ENCODE data around the gene ANLN.
"Not testable (repeated sequence)": the region's sequence is repeated elsewhere in the genome, so short reads cannot be mapped to it uniquely, and the experiment has no call there.

ANLN gene

DNA sequence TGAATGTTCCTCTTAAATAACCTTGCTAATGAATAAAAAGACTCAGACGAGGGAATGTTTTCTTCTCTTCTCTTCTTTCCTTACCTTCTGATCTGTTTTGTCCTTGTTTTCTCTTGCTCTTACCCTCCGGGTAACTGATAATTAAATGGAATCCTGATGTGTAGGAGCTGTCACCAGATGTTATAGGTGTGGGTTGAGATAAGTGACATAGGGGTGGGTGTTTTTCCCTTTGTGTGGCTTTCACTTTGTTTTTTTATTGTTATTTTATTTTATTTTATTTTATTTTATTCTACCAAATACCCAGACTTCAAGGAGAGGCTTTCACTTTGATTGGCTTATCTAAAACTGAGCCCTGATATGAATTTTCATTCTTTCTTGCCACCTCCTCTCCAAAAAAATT lies 25.5 kb downstream of the ANLN start:
- no peak for DNase-seq

DNA sequence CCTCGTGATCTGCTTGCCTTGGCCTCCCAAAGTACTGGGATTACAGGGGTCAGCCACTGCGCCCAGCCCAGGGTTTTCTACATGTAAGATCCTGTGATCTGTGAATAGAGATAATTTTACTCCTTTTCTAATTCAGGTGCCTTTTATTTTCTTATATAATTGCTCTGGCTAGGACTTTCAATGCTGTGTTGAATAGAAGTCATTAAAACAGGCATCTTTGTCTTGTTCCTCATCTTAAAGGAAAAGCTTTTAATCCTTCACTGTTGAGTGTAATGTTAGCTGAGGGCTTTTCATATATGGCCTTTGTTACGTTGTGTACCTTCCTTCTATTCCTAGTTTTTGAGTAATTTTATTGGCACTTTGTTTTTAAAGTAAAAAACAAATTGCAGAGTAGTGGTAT lies 26.6 kb downstream of the ANLN start:
- no peak for DNase-seq

DNA sequence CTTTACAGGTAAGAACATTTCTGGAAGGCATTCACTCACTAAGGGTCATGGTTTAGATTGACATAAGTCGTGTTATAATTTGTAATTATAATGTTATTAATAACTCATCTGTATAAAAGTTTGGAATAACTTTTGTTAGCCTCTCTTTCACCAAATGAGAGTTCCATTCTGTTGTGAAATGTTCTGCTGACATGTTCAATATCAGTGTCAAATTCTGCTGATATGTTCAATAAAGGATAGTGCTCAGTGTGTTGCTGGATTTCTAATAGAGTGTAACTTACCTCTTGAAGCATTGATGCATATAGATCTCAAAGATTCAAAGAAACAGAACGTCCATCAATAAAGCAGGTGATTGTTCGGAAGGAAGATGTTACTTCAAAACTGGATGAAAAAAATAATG lies 30.6 kb downstream of the ANLN start:
- DNase-seq: no peak

DNA sequence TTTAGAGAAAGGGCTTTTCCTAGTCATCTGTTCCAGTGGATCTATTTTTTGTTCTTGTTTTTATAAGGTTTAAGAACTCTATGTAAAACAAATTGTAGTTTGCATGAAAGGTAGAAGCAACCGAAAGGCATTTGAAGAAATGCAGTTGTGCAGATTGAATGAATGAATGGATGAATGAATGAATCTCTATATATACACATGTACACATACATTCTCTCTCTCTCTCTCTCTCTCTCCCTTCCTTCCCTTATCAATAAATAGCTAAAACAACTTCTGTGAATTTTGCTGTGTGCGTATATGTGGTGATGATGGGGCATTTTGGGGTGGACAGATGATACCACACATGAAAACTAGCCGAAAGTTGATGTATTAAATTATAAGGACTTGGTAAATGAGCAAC lies 32.4 kb downstream of the ANLN start:
- DNase-seq: no peak

DNA sequence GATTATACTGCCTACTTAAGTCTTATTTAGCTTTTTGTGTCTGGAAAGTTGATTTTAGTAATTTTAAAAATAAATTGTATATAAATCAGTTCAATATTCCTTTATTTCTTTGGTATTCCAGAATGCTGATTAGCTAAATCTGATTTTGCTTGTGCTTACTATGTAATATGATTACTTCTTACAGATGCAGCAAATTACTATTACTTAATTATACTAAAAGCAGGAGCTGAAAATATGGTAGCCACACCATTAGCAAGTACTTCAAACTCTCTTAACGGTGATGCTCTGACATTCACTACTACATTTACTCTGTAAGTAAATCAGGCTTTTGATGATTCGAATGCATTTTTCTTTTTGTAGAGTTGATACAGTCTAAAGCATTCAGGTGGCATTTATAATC lies 34.0 kb downstream of the ANLN start:
- DNase-seq: no peak

DNA sequence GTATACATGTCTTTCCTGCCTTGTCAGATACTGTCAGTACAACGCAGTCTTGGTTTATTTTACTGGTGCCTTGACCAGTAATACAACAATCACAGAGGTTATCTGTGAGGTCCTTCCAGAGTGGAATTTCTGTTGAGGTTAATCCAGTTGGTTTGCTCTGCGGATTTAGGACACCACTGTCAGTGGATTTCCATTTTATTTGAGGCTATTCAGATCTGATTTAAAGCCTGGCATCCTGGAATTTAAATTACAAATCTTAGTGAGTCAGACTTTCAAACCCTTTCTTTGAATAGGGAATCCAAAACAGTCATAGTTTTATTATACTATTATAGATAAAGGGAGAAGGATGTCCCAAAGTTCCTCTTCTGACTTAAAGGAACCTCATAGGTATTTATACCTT lies 40.5 kb downstream of the ANLN start:
- DNase-seq: no peak

DNA sequence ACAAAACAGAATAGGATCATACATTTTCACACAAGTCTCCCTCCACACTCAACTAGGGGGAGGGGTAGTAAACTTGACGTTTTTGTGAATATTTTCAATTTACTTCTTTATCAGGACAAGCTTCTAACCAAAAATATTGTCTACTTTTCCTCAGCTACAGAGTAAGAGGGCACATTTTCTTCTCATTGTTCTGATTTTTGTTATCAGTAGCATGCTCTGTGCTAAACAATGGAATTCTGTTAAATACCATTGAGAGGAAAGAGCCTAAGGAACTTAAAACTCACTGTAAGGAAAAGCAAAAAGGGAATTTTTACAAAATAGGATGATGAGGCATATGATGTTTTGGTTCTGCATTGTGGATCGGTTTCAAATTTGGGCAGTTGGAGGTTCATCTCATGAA lies 41.2 kb downstream of the ANLN start:
- DNase-seq: no peak

DNA sequence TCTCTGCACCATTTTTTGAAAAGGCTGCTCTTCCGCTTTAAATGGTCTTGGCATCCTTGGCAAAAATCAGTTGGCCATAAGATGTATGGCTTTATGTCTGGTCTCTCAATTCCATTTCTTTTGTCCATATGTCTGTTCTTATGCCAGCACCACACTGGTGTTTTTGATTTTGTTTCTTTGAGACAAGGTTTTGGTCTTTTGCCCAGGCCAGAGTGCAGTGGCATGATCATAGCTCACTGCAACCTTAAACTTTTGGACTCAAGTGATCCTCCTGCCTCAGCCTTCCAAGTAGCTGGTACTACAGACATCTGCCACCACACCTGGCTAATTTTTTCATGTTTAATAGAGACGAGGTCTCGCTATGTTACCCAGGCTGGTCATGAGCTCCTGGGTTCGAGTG lies 48.5 kb downstream of the ANLN start:
- no peak for DNase-seq

DNA sequence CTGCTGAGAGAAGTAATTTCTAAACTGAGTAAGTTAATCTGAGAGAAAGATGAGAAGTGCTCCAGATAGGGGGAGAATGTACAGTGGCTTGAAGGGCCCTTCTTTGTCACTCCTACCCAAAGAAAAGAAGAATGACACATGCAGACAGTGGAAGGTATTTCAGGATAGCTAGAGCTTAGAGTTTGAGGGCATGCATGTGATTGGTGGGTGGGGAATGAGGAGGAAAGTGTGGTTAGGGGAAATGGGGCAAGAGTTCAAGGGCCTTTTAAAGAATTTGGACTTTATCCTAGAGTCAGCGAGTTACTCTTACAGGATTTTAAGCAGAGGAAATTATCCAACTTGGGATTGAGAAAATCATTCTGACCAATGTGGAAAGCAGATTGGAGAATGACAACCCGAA lies 50.0 kb downstream of the ANLN start:
- DNase-seq: peak; percentile 21

DNA sequence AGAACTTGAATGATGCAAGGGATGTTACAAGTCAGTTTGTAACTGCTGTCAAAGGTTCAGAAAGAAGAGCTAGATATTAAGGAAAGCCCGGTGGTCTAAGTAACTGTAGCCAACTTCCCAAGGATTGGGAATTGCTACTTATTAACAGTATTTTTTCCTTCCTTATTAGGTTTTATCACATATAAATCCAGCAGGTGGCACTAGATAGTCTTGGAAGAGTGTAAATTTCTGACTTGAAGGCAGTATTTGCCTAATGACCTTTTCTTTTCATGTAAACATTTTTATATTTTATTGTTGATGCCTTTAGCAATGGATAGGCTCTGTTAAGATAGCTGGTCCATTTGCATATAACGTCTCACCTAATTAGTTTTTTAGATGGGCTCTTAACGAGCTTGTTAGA lies 51.2 kb downstream of the ANLN start:
- DNase-seq: peak; percentile 39

DNA sequence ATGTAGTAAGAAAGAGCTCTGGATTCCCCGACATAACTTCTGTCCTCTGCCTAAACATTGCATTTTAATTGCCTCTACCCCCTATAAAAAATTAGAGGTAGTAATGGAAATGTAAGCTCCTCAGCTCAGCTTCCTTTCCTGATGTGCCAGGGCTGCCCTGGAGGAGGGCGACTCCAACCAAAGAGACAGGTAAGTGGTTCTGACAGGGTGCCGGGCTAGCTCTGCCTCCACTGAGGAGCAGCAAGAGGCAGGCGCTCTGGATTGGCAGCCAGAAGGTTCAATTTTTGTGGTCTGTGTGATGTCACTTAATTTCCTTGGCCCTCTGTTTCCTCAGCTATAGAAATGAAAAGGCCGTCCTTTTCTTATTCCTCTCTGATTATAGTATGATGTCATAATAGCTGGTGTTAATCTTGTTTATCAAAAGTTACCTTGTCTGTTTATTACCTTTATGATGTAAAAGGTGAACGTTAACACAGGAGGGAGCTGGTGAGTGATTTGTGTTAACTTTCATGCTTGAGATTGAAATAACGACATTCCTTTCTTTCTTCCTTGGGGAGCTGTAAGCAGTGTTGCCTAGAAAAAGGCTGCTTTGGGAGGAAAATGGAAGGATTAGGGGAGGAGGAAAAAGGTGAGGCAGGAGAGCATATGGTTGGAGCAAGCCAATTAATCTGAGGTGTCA lies 51.8 kb downstream of the ANLN start:
- DNase-seq: no peak

DNA sequence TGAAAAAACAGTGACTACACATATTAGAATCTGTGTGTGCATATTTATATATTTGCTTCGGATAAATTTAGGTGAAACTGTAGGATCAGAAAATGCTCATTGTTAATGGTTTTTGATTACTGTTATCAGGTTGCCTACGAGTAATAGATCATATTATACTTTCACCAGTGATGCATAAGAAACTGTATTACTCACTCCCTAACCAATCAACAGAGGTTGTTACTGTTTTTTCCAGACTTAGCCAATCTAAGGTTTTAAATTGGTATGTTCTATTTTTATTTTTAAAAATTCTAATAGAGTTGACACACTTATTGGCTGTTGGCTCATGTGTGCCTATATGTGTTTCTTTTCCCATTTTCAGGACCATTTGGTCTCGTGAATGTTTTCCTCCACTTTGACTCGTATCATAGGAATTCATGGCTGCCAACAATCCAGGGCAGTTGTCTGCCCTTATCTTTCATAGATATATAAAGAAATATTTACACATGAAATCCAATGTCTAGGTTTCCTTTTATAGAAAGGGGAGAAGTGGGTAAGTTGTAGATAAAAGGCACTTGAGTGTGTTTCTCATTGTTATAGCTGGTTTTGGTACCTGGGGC lies 59.2 kb downstream of the ANLN start:
- DNase-seq: peak; percentile 46

DNA sequence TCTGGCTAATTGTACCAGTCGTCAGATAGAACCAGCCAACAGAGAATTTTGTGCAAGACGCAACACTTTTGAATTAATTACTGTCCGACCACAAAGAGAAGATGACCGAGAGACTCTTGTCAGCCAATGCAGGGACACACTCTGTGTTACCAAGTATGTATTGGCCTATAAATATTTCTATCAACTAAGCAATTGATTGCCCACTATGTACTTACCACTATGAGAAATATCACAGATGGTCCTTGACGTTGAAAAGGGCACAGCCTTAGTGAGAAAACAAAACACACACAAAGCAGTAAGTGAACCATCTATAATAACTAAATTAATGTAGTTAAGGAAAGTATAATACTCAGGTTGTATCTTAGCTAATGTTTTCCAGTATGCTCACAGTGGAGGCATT lies 60.0 kb downstream of the ANLN start:
- no peak for DNase-seq

DNA sequence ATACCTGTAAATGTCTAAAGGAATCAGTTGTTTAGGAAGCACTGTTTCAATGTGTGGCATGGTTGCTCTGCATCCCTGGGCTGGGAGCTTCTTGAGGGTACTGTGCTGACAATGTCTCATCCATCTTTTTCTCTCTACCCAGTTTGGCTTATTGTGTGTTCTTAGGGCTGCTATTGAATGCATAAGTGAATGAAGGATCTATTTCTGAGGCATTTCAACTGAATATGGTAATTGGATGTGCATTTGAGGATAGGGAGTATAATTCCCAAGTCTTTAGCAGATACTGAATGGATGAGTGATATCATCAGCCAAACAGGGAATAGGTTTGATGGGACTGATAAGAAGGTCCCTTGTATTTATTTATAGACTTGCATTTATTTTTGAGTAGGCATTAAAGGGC lies 64.1 kb downstream of the ANLN start:
- no peak for DNase-seq

DNA sequence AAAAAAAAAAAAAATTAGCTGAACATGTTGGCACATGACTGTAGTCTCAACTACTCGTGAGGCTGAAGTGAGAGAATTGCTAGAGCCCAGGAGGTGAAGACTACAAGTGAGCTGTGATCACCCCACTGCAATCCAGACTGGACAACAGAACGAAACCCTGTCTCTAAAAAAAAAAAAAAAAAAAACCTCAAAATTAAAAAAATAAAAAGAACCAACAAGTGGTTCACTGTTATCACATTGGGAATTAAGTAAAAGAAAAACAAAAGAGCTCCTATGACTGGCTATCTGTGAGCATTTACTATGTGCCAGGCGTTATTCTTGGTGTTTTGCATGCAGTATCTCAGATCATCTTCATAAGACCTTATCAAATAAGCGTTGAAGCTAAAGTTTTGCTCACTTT lies 66.0 kb downstream of the ANLN start:
- no peak for DNase-seq

DNA sequence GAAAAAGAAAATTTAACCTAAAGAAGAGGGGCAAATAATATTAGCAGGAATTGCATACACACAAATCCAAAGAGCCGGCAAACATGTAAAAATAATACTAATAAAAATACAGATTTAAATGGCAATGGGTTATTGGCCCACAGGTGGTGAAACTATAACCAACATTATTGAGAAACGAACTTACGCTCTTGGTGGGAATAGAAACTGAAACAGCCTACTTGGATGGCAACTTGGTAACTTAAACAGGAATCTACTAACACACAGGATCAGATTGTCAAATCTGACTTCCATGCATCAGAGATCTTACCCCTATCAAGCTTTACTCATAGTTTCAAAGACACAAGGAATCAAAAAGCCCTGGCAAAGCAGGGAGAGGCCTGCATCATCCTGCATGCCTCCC lies 66.5 kb downstream of the ANLN start:
- DNase-seq: no peak

DNA sequence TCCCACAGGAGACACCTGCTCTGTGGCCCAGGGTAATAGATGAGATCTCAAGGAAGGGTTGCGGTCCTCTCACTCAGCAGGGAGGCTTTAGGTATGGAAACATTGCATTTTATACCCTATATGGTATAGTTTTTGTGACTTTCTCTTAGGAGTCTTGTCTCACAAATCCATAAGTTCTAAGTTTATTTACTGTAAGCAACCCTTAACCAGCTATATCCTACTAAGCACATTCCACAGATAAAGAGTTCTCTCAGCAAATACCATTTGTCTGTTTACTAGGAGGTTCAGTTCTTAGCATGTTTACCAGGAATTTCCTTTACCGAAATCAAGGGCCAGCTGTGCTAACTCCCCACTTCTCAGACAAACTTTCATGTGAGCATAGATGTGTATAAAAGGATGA lies 66.9 kb downstream of the ANLN start:
- DNase-seq: no peak

DNA sequence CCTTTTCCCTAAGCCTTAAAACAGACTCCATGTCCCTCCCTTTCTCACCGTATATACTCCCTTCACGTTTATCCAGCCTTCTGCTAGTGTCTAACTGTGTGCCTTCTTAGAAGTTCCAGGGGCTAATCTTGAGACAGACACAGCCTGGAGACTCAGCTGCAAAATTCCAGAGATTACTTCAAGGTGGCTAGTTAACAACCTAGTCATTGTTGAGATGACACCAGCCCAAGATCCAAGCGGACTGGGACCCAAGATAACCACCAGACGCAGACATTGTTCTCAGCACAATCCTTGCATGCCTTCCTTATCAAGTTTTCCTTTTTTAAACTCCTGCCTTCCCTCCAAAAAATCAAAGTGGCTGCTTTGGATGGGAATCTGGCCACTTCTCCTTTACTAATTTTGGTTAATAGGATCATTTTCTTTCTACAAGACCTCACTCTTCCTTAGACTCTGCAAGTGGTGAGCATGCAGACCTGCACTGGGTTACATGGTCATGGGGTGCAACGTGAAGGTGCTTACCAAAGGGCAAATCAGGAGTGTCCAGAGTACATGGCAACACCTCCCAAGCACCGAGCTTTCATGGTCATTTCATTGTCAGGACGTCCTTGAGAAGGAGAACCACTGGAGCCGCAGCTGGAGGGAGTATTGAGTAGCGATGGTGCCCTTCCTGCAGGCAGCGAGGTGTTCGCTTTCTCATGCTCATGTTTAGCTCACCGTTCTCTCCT lies 69.7 kb downstream of the ANLN start:
- no peak for DNase-seq

DNA sequence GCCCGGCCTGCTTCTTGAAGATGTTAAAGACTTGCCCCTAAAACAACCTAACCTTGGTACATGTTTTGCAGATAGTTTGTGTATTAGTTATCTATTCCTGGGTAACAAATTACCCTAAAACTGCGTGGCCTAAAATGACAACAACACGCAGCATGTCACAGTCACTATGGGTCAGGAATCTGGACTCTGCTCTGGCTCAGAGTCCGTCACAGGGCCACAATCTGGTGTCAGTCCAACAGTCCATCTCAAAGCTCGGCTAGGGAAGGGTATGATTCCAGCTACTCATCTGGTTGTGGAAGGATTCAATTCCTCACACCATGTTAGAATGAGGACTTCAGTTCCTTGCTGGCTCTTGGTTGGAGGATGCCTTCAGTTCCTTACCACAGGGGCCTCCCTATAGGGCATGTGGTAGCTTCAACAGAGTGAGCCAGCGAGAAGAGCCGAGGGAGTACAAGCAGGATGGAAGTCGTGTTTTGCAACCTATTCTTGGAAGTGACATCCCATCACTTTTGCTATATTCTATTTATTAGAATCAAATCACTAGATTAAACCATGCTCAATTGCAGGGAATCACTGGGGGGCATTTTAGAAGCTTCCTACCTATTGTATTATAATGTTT lies 71.3 kb downstream of the ANLN start:
- no peak for DNase-seq

DNA sequence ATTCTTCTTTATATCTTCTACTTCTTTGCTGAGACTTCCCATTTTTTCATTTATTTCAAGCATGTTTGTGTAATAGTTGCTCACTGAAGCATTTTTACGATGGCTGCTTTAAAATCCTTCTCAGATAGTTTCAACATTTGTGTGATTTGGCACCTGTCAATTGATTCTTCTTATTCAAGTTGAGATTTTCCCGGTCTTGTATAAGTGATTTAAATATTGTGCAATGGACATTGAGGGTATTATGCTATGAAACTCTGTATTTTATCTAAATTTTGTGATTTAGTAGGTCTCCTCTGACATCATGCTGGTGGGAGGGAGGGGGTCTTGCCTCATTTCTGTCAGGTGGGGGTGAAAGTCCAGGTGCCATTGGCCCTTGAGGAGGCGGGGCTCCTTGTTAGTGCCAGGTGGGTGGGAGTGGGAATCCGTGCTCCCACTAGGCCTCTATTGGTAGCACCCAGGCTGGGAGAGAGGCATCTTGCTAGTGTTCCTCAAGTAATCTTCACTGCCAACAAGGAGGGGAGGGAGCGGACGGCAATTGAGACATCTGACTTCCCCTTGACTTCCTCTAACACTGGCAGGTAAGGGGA lies 73.0 kb downstream of the ANLN start:
- DNase-seq: no peak

DNA sequence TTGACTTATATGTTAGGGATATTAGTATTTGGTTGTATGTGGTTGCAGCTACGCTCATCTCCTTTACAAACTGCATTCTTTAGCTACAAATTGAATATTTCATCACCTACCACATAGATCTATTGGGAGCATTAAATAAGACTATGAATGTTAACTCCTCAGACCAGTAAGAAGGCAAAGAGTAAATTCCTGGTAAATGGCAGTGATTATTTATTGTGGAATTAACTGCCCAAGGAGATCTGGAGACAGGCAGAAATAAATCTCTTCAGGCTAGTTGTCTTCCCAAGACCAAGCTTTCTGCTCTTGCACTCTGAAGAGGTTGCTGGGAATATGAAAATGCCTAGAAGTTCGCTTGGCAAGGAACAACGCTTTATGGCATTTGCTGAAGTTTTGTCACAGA lies 74.6 kb downstream of the ANLN start:
- peak; percentile 57 for DNase-seq

DNA sequence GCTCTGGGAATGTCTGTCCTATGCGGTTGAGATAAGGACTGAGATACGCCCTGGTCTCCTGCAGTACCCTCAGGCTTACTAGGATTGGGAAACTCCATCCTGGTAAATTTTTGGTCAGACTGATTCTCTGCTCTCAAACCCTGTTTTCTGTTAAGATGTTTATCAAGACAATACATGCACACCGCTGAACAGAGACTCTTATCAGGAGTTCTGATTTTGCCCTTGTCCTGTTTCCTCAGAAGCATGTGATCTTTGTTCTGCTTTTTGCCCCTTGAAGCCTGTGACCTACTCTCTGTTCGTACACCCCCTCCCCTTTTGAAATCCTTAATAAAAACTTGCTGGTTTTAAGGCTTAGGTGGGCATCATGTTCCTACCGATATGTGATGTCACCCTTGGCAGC lies 76.3 kb downstream of the ANLN start:
- not testable (repeated sequence) for DNase-seq

DNA sequence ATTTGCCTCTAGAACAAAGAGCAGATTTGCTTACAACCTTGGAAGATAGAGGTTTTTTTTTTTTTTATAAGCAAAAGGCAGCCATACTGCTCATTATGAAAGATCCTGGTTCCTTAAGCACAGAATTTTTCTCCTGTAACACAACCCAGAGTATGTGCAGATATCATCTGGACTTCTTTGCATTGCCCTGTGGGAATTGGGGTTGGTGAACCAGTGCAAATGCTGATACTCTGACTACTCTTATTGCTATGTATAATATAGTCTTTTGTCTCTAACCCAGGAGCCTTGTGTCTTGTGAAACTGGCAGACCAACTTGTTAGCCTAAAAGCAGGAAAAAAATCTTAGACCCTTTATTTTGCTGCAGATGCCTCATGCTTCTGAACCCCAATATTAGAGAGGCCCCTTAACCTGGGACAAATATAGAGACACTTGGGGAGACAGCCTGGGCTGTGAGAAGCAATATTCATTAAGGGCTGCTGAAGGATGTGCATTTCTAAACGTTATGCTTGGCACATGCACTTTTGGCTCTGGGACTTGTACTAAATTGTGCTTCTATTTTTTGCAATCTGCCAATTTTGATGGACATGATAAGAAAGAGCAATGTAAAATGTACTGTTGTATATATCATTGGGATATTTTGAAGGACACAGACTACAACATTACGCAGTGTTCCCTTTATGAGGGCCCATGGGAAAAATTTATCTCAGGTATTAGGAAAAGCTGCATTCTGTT lies 78.9 kb downstream of the ANLN start:
- DNase-seq: peak; percentile 84

All from fibroblast of upper back skin (primary cell).